Left hindlimb (tissue), 1 donor: ENCODE measurements around the gene KLHDC10.
"Not testable (repeated sequence)": the region's sequence is repeated elsewhere in the genome, so short reads cannot be mapped to it uniquely, and the experiment has no call there.

Experiments used
- DNase-seq: peaks from one replicate; pipeline ENCODE4 v3.0.0-alpha.2; 2018

The KLHDC10 gene

GRCh38 chr7:130069978-130070860 lies at the start of gene KLHDC10:
Gene KLHDC10 (plus strand): TSS chr7:130070534. CDS start chr7:130070644, 110 bp downstream.
- peak; percentile 99 for DNase-seq

- peak; percentile 57 for DNase-seq
Observed at GRCh38 chr7:130021105-130021834, 49.1 kb upstream of the KLHDC10 start.

GRCh38 chr7:130022115-130022514 lies 48.2 kb upstream of the KLHDC10 start:
- no peak for DNase-seq

- no peak for DNase-seq
Observed at GRCh38 chr7:130022623-130023175, 47.6 kb upstream of the KLHDC10 start.

GRCh38 chr7:130024390-130024789 lies 45.9 kb upstream of the KLHDC10 start:
- no peak for DNase-seq

- no peak for DNase-seq
Observed at GRCh38 chr7:130032698-130033097, 37.6 kb upstream of the KLHDC10 start.

GRCh38 chr7:130037703-130038102 lies 32.6 kb upstream of the KLHDC10 start:
- DNase-seq, result no peak

GRCh38 chr7:130040576-130040975 lies 29.8 kb upstream of the KLHDC10 start:
- no peak for DNase-seq

- DNase-seq, result no peak
Observed at GRCh38 chr7:130047831-130048230, 22.5 kb upstream of the KLHDC10 start.

- DNase-seq, result no peak
Observed at GRCh38 chr7:130048906-130049305, 21.4 kb upstream of the KLHDC10 start.

- DNase-seq, result not testable (repeated sequence)
Observed at GRCh38 chr7:130052250-130052649, 18.1 kb upstream of the KLHDC10 start.

GRCh38 chr7:130055198-130055597 lies 15.1 kb upstream of the KLHDC10 start:
- not testable (repeated sequence) for DNase-seq

GRCh38 chr7:130062246-130062645 lies 8.1 kb upstream of the KLHDC10 start:
- DNase-seq, result no peak

GRCh38 chr7:130063036-130063435 lies 7.3 kb upstream of the KLHDC10 start:
- DNase-seq, result peak; percentile 44

GRCh38 chr7:130064580-130064926 lies 5.8 kb upstream of the KLHDC10 start:
- not testable (repeated sequence) for DNase-seq

GRCh38 chr7:130065500-130066152 lies 4.7 kb upstream of the KLHDC10 start:
- no peak for DNase-seq

GRCh38 chr7:130069179-130069977 lies 956 bp upstream of the KLHDC10 start:
- no peak for DNase-seq

- DNase-seq, result no peak
Observed at GRCh38 chr7:130070861-130071622, 708 bp downstream of the KLHDC10 start.

GRCh38 chr7:130071701-130072622 lies 1.6 kb downstream of the KLHDC10 start:
- peak; percentile 70 for DNase-seq

- no peak for DNase-seq
Observed at GRCh38 chr7:130079846-130080394, 9.6 kb downstream of the KLHDC10 start.
